NOMO-1 treated with dmso at 0.1 percent for 144 hours (cell line): ENCODE data around the gene MRPL54.

Source experiments
- DNase-seq: peaks from one replicate; lab custom pipeline; 2025; ENCODE audit not compliant: unreplicated experiment; lab: John Stamatoyannopoulos, UW

The MRPL54 gene

GRCh38 chr19:3762501-3763459, at the start of gene MRPL54:
Gene MRPL54, plus strand, starts transcription at chr19:3762682. Its CDS starts 19 bp downstream, at chr19:3762701.
- DNase-seq, result peak; percentile 98

GRCh38 chr19:3716147-3716668, 46.3 kb upstream of the MRPL54 start:
- no peak for DNase-seq

- no peak for DNase-seq
These were observed 42.6 kb upstream of the MRPL54 start for GRCh38 chr19:3719868-3720267.

- DNase-seq, result no peak
These were observed 42.0 kb upstream of the MRPL54 start for GRCh38 chr19:3720349-3720917.

GRCh38 chr19:3721131-3721886, 41.2 kb upstream of the MRPL54 start:
- DNase-seq, result peak; percentile 90

GRCh38 chr19:3721887-3722442, 40.5 kb upstream of the MRPL54 start:
- no peak for DNase-seq

- no peak for DNase-seq
These were observed 39.9 kb upstream of the MRPL54 start for GRCh38 chr19:3722443-3723109.

- DNase-seq, result no peak
These were observed 39.4 kb upstream of the MRPL54 start for GRCh38 chr19:3723110-3723488.

GRCh38 chr19:3723883-3724282, 38.6 kb upstream of the MRPL54 start:
- no peak for DNase-seq

- DNase-seq, result no peak
These were observed 37.4 kb upstream of the MRPL54 start for GRCh38 chr19:3725121-3725520.

GRCh38 chr19:3725640-3726310, 36.7 kb upstream of the MRPL54 start:
- no peak for DNase-seq

GRCh38 chr19:3730457-3730958, 32.0 kb upstream of the MRPL54 start:
- DNase-seq, result no peak

- DNase-seq, result no peak
These were observed 30.4 kb upstream of the MRPL54 start for GRCh38 chr19:3732108-3732507.

- no peak for DNase-seq
These were observed 28.8 kb upstream of the MRPL54 start for GRCh38 chr19:3733549-3734309.

- DNase-seq, result no peak
These were observed 28.2 kb upstream of the MRPL54 start for GRCh38 chr19:3734310-3734600.

GRCh38 chr19:3736106-3736724, 26.3 kb upstream of the MRPL54 start:
- DNase-seq, result no peak

- no peak for DNase-seq
These were observed 24.8 kb upstream of the MRPL54 start for GRCh38 chr19:3737487-3738205.
